CD4-positive, alpha-beta T cell (primary cell): ENCODE results near the gene FBXL13. TPM values are rescaled to one million over a fixed set of nuclear protein-coding genes. Genes with fewer than 3 reads are reported as not detected.
"Not testable (repeated sequence)": the region's sequence is repeated elsewhere in the genome, so short reads cannot be mapped to it uniquely, and the experiment has no call there.

Experiments
- ATAC-seq: fragments of 200-7000 bp; cut with Tn5 transposase; one replicate; pipeline ENCODE4 v1.10.0; 2022; ENCODE audit warnings: mild to moderate bottlenecking; ENCODE audit not compliant: poor library complexity
- CTCF ChIA-PET: fragments of 350-600 bp; sonication (Branson Sonifier 250); formaldehyde crosslinking; loops from one replicate; lab custom pipeline; 2021; ENCODE audit warnings: antibody characterized with exemption, inconsistent platforms; lab: Charles Lee
- POLR2A ChIA-PET: fragments of 350-600 bp; sonication (Branson Sonifier 250); formaldehyde crosslinking; loops from one replicate; lab custom pipeline; 2021; ENCODE audit warnings: antibody characterized with exemption, inconsistent platforms; lab: Charles Lee
- DNase-seq, 14 experiments: peaks; one replicate each; pipeline ENCODE4 v3.0.0-alpha.2; 2013 to 2020; ENCODE audit warnings: mixed read lengths in 2 of 14
- H3K27ac ChIP-seq, 2 donors: one replicate each; pipeline versions ENCODE4 v1.5.1 to v1.7.0; 2013; ENCODE audit warnings: low read length in 2 of 2, low read depth in 1 of 2, mild to moderate bottlenecking in 1 of 2
- H3K27me3 ChIP-seq, 2 experiments: 1 replicate in 1 of 2; 2 replicates in 1 of 2; pipeline versions ENCODE4 v1.6.1 to v1.7.0; 2013; ENCODE audit warnings: low read length in 2 of 2, control low read depth in 1 of 2, mild to moderate bottlenecking in 1 of 2, moderate library complexity in 1 of 2; ENCODE audit not compliant: insufficient read depth in 2 of 2, control insufficient read depth in 1 of 2
- H3K36me3 ChIP-seq: one replicate; pipeline ENCODE4 v1.6.1; 2013; ENCODE audit warnings: low read length, control low read depth; ENCODE audit not compliant: insufficient read depth
- H3K4me1 ChIP-seq: one replicate; pipeline ENCODE4 v1.6.1; 2013; ENCODE audit warnings: low read length, control low read depth; ENCODE audit not compliant: insufficient read depth
- H3K4me3 ChIP-seq: one replicate; pipeline ENCODE4 v1.5.1; 2013; ENCODE audit warnings: mild to moderate bottlenecking, low read length, moderate library complexity
- H3K9me3 ChIP-seq, 2 experiments: 1 replicate in 1 of 2; 2 replicates in 1 of 2; pipeline versions ENCODE4 v1.6.1 to v1.7.0; 2013; ENCODE audit warnings: low read length in 2 of 2, mild to moderate bottlenecking in 2 of 2, control low read depth in 1 of 2, moderate library complexity in 1 of 2; ENCODE audit not compliant: control insufficient read depth in 1 of 2, insufficient read depth in 1 of 2
- H3K27ac Mint-ChIP-seq: one replicate; pipeline ENCODE4 v1.8.0; 2020; ENCODE audit warnings: mixed read lengths
- H3K27me3 Mint-ChIP-seq: one replicate; pipeline ENCODE4 v1.8.0; 2021; ENCODE audit warnings: mixed read lengths
- H3K36me3 Mint-ChIP-seq: one replicate; pipeline ENCODE4 v1.8.0; 2021; ENCODE audit warnings: low read depth, mixed read lengths
- H3K4me1 Mint-ChIP-seq: one replicate; pipeline ENCODE4 v1.8.0; 2021; ENCODE audit warnings: low read depth, mixed read lengths
- H3K4me3 Mint-ChIP-seq: one replicate; pipeline ENCODE4 v1.8.0; 2020; ENCODE audit warnings: mild to moderate bottlenecking, mixed read lengths
- H3K9me3 Mint-ChIP-seq: one replicate; pipeline ENCODE4 v1.8.0; 2020; ENCODE audit warnings: mixed read lengths
- intact Hi-C, 2 experiments: fragments of 100-400 bp; cut with DNase I in 1 of 2; cut with micrococcal nuclease in 1 of 2; formaldehyde crosslinking; loops; one replicate each; pipeline versions ENCODE4 v1.15.1 to v1.9.0; 2023 to 2025; cut with DNase I, micrococcal nuclease
- total RNA-seq, 174 experiments: library from RNA in 2 of 174; stranded (reverse) in 2 of 174; gene quantifications; one replicate each; pipeline ENCODE4 v1.2.3 and lab custom pipeline; 2021 to 2026
- TF ChIP-seq, protein P1 (sequence below): fragments of 200-600 bp; IDR thresholded peaks from one replicate; pipeline ENCODE4 v1.8.0; 2022; ENCODE audit warnings: antibody characterized with exemption, mild to moderate bottlenecking

The FBXL13 gene
- total RNA-seq, 2 experiments from 2014 or later = 0.89 to 1.4 TPM

DNA sequence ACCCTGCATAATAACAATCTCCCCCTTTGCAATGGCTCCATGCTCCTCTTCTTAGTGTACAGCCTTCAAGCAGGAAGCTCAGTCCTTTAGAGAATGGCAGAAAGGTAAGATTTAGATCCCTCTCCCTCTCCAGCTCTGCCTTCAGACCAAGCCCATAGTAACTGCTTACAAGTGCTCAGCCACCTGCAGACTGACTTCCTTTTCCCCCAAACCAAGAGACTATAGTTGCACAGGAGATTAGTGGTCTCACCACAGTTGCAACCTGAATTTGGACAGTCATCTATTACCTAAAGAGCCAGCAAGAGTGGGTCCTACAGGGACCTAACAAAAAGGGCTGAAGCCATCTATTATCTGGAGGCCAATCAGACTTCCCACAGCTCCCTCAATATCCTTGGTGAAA, 16.5 kb downstream of the FBXL13 start:
- Histone ChIP-seq H3K4me3 (no peak overlapping the region), H3K36me3 (no peaks in the 10 kb centered on the region), H3K27ac (no peak overlapping the region), H3K27me3 (no peaks in the 10 kb centered on the region), H3K4me1 (no peaks in the 10 kb centered on the region), H3K9me3 (no peaks in the 10 kb centered on the region)
- H3K36me3 Mint-ChIP-seq = no peaks in the 10 kb centered on the region
- no peaks in the 10 kb centered on the region for H3K27me3 Mint-ChIP-seq
- TF ChIP-seq, protein P1, sequence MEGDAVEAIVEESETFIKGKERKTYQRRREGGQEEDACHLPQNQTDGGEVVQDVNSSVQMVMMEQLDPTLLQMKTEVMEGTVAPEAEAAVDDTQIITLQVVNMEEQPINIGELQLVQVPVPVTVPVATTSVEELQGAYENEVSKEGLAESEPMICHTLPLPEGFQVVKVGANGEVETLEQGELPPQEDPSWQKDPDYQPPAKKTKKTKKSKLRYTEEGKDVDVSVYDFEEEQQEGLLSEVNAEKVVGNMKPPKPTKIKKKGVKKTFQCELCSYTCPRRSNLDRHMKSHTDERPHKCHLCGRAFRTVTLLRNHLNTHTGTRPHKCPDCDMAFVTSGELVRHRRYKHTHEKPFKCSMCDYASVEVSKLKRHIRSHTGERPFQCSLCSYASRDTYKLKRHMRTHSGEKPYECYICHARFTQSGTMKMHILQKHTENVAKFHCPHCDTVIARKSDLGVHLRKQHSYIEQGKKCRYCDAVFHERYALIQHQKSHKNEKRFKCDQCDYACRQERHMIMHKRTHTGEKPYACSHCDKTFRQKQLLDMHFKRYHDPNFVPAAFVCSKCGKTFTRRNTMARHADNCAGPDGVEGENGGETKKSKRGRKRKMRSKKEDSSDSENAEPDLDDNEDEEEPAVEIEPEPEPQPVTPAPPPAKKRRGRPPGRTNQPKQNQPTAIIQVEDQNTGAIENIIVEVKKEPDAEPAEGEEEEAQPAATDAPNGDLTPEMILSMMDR = no peak
- CTCF ChIA-PET = no interaction called here
- H3K9me3 Mint-ChIP-seq = no peaks in the 10 kb centered on the region
- no peak overlapping the region for H3K4me3 Mint-ChIP-seq
- DNase-seq (no peak), ATAC-seq (no peak)
- intact Hi-C loops = no loop called here
- no peak overlapping the region for H3K27ac Mint-ChIP-seq
- POLR2A ChIA-PET = no interaction called here
- no peaks in the 10 kb centered on the region for H3K4me1 Mint-ChIP-seq

DNA sequence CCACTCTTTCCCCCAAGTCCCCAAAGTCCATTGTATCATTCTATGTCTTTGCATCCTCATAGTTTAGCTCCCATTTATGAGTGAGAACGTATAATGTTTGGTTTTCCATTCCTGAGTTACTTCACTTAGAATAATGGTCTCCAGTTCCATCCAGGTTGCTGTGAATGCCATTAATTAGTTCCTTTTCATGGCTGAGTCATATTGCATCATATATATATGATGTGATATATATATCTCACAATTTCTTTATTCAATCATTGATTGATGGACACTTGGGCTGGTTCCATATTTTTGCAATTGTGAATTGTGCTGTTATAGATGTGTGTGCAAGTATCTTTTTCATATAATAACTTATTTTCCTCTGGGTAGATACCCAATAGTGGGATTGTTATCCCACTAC, 18.6 kb downstream of the FBXL13 start:
- CTCF ChIA-PET, H3K27ac ChIP-seq, H3K4me1 Mint-ChIP-seq, H3K27me3 Mint-ChIP-seq, H3K4me1 ChIP-seq, H3K36me3 Mint-ChIP-seq, H3K4me3 ChIP-seq, H3K9me3 Mint-ChIP-seq, H3K27me3 ChIP-seq, H3K9me3 ChIP-seq, DNase-seq, H3K27ac Mint-ChIP-seq, POLR2A ChIA-PET, intact Hi-C loops, H3K4me3 Mint-ChIP-seq, H3K36me3 ChIP-seq, ATAC-seq: not testable (repeated sequence)

DNA sequence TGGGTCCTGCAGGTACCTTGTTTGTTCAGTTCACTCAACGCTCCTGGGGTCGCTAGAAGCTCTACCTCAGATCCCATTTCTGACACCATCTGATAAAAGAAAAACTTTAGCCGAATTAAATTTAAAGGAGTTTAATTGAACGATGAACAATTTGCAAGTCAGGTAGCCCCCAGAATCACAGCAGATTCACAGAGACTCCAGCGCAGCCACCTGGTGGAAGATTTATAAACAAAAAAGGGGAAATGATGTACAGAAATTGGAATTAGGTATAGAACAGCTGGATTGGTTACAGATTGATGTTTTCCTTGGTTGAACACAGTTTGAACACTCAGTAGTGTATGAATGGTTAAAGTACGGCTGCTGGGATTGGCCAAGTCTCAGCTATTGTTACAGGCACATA, 23.1 kb downstream of the FBXL13 start:
- Mint-ChIP-seq H3K27ac (no peak overlapping the region), H3K4me3 (no peak overlapping the region), H3K4me1 (no peaks in the 10 kb centered on the region), H3K27me3 (no peaks in the 10 kb centered on the region), H3K9me3 (no peaks in the 10 kb centered on the region), H3K36me3 (no peaks in the 10 kb centered on the region)
- Histone ChIP-seq H3K9me3 (no peaks in the 10 kb centered on the region), H3K27me3 (no peaks in the 10 kb centered on the region), H3K4me3 (no peak overlapping the region), H3K4me1 (no peaks in the 10 kb centered on the region), H3K36me3 (no peaks in the 10 kb centered on the region), H3K27ac (no peak overlapping the region)
- TF ChIP-seq, protein P1 = no peak
- ATAC-seq (no peak), DNase-seq (no peak)
- CTCF ChIA-PET = interaction anchor here (0.6 kb wide), 1 partner anchor 36 kb away, joined by 3 read pairs; no protein-coding TSS in a partner anchor
- POLR2A ChIA-PET = no interaction called here
- intact Hi-C loops = no loop called here

DNA sequence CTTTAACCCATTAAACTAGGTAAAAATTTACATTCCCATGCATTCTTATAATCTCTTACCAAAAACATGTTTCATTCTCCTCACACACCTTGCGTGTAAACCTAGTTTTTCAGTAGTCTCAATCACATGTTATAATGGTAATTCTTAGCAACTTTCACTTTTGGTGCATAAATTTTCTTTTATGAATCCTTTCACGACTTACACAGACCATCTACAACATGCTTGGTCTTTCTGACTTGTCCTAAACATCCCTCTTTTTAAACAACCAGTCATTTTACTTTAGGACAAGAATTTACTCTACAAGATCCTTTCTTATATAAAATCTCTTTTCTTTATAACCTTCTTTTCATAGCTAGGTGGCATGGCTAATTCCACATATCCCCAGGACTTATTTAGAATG, 25.8 kb downstream of the FBXL13 start:
- Histone ChIP-seq H3K27me3 (no peaks in the 10 kb centered on the region), H3K36me3 (no peaks in the 10 kb centered on the region), H3K27ac (no peak overlapping the region), H3K4me3 (no peak overlapping the region), H3K4me1 (no peaks in the 10 kb centered on the region), H3K9me3 (no peaks in the 10 kb centered on the region)
- ChIA-PET POLR2A (no interaction called here), CTCF (no interaction called here)
- H3K27ac Mint-ChIP-seq = no peak overlapping the region
- ATAC-seq = no peak
- DNase-seq = no peak
- H3K36me3 Mint-ChIP-seq = no peaks in the 10 kb centered on the region
- H3K4me3 Mint-ChIP-seq = no peak overlapping the region
- intact Hi-C loops = no loop called here
- no peaks in the 10 kb centered on the region for H3K27me3 Mint-ChIP-seq
- no peaks in the 10 kb centered on the region for H3K9me3 Mint-ChIP-seq
- TF ChIP-seq, protein P1 = no peak
- no peaks in the 10 kb centered on the region for H3K4me1 Mint-ChIP-seq

DNA sequence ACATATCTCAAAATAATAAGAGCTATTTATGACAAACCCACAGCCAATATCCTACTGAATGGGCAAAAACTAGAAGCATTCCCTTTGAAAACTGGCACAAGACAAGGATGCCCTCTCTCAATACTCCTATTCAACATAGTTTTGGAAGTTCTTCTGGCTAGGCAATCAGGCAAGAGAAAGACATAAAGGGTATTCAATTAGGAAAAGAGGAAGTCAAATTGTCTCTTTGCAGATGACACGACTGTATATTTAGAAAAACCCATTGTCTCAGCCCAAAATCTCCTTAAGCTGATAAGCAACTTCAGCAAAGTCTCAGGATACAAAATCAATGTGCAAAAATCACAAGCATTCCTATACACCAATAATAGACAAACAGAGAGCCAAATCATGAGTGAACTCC, 32.8 kb downstream of the FBXL13 start:
- H3K4me1 ChIP-seq, DNase-seq, H3K27ac ChIP-seq, H3K4me3 Mint-ChIP-seq, H3K27me3 Mint-ChIP-seq, H3K4me1 Mint-ChIP-seq, H3K9me3 ChIP-seq, intact Hi-C loops, H3K27me3 ChIP-seq, POLR2A ChIA-PET, H3K4me3 ChIP-seq, H3K36me3 ChIP-seq, H3K36me3 Mint-ChIP-seq, H3K9me3 Mint-ChIP-seq, H3K27ac Mint-ChIP-seq, CTCF ChIA-PET, ATAC-seq: not testable (repeated sequence)
